ENCODE measurements around the gene KCNG1. TPM values are rescaled to one million over a fixed set of nuclear protein-coding genes. Genes with fewer than 3 reads are reported as not detected.

KCNG1 gene
- total and polyA plus RNA-seq, 2 of the 13 experiments (the other 11 are each of a cell fraction or from before 2014, with no cell fraction given), result not detected

DNA sequence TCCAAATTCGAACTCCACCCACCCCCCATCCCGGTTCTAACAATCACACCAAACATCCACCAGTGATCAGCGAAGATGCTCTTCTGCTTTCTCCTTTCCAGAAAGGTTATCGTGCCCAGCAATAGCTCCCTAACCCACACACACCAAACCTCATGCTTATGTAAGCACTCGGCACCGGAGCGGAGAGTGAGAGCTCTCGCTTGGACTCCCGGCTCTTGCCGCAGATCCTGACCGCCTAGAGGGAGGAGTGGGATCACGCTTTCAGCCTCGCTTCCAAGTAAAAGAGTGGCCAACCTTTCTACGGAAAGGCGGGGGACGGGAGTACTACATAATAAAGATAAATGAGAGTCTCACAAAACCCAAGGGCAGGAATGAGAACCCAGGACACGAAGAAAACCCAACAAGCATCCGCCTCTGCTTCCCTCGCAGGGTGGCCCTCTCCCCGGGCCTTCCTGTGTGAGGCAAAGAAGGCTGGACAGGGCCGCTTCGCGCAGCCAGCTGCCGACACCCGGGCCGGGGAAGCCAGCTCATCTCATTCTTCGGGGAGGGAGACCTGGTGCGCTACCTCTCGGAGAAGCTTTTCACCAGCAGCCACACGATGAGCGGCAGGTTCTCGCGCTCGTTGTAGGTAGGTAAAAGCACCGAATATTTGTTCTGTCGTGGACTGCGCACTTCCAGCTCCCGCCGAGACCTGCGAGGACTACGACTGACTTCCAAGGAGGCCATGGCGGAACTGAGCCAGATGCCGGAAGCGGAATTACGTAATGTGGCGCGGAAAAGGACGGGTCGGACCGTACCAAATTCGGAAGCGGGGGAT lies 64.9 kb downstream of the KCNG1 start, which contains the start of gene DPM1 (continued):
- TF ChIP-seq SIX1 (CRISPR knock-in tag; IDR thresholded peaks at IDR 0.05; ENCODE audit: borderline replicate concordance) (0 out of 2 replicates have a peak, but pooled peaks have one; percentile 7), RFX3 (CRISPR knock-in tag; IDR thresholded peaks at IDR 0.05) (no peak), EHMT2 (IDR thresholded peaks at IDR 0.05; ENCODE audit: borderline replicate concordance, low read depth, low read length) (no peak), RFXAP (CRISPR knock-in tag; IDR thresholded peaks at IDR 0.05; ENCODE audit: borderline replicate concordance) (0 out of 2 replicates have a peak, but pooled peaks have one; percentile 46), HMG20B (CRISPR knock-in tag; conservative IDR thresholded peaks at IDR 0.05) (no peak), ZNF383 (CRISPR knock-in tag; IDR thresholded peaks at IDR 0.05; ENCODE audit: borderline replicate concordance) (no peak; the same call in 1 of the 2 replicates), ZNF615 (CRISPR knock-in tag; IDR thresholded peaks at IDR 0.05; ENCODE audit: borderline replicate concordance) (no peak), HHEX (CRISPR knock-in tag; IDR thresholded peaks at IDR 0.05) (no peak), ZNF879 (CRISPR knock-in tag; IDR thresholded peaks at IDR 0.05) (no peak), IKZF4 (CRISPR knock-in tag; IDR thresholded peaks at IDR 0.05; ENCODE audit: borderline replicate concordance, low read depth, not compliant biosample characterization) (peak; percentile 84), RBM39 (IDR thresholded peaks at IDR 0.05; ENCODE audit: low read depth, low read length, poor library complexity, severe bottlenecking) (peak; percentile 92), ZNF891 (CRISPR knock-in tag; IDR thresholded peaks at IDR 0.05) (0 out of 2 replicates have a peak, but pooled peaks have one; percentile 23), SMARCE1 (IDR thresholded peaks at IDR 0.05; ENCODE audit: borderline replicate concordance) (no peak), TGIF2 (CRISPR knock-in tag; IDR thresholded peaks at IDR 0.05) (peak; percentile 96), ZNF24 (IDR thresholded peaks at IDR 0.05) (no peak), ZNF382 (CRISPR knock-in tag; IDR thresholded peaks at IDR 0.05; ENCODE audit: borderline replicate concordance) (no peak), ISL2 (CRISPR knock-in tag; IDR thresholded peaks at IDR 0.05) (no peak), ZIK1 (CRISPR knock-in tag; IDR thresholded peaks at IDR 0.05; ENCODE audit: borderline replicate concordance, low read depth) (peak; percentile 82), NCOA5 (CRISPR knock-in tag; IDR thresholded peaks at IDR 0.05) (no peak), ZNF7 (CRISPR knock-in tag; IDR thresholded peaks at IDR 0.05) (peak; percentile 35; the same call in 1 of the 2 replicates), FOXO1 (CRISPR knock-in tag; IDR thresholded peaks at IDR 0.05) (no peak; the same call in none of the 2 replicates)
- TF ChIP-seq, protein P1, sequence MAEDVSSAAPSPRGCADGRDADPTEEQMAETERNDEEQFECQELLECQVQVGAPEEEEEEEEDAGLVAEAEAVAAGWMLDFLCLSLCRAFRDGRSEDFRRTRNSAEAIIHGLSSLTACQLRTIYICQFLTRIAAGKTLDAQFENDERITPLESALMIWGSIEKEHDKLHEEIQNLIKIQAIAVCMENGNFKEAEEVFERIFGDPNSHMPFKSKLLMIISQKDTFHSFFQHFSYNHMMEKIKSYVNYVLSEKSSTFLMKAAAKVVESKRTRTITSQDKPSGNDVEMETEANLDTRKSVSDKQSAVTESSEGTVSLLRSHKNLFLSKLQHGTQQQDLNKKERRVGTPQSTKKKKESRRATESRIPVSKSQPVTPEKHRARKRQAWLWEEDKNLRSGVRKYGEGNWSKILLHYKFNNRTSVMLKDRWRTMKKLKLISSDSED (CRISPR knock-in tag; IDR thresholded peaks at IDR 0.05), result no peak
- TF ChIP-seq, protein P2, sequence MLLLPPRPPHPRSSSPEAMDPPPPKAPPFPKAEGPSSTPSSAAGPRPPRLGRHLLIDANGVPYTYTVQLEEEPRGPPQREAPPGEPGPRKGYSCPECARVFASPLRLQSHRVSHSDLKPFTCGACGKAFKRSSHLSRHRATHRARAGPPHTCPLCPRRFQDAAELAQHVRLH (CRISPR knock-in tag; IDR thresholded peaks at IDR 0.05; ENCODE audit: borderline replicate concordance, low read depth), result no peak
- TF ChIP-seq, protein P3, sequence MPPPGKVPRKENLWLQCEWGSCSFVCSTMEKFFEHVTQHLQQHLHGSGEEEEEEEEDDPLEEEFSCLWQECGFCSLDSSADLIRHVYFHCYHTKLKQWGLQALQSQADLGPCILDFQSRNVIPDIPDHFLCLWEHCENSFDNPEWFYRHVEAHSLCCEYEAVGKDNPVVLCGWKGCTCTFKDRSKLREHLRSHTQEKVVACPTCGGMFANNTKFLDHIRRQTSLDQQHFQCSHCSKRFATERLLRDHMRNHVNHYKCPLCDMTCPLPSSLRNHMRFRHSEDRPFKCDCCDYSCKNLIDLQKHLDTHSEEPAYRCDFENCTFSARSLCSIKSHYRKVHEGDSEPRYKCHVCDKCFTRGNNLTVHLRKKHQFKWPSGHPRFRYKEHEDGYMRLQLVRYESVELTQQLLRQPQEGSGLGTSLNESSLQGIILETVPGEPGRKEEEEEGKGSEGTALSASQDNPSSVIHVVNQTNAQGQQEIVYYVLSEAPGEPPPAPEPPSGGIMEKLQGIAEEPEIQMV (CRISPR knock-in tag; IDR thresholded peaks at IDR 0.05; ENCODE audit: low read depth), result 0 out of 2 replicates have a peak, but pooled peaks have one; percentile 46
- TF ChIP-seq, protein P4, sequence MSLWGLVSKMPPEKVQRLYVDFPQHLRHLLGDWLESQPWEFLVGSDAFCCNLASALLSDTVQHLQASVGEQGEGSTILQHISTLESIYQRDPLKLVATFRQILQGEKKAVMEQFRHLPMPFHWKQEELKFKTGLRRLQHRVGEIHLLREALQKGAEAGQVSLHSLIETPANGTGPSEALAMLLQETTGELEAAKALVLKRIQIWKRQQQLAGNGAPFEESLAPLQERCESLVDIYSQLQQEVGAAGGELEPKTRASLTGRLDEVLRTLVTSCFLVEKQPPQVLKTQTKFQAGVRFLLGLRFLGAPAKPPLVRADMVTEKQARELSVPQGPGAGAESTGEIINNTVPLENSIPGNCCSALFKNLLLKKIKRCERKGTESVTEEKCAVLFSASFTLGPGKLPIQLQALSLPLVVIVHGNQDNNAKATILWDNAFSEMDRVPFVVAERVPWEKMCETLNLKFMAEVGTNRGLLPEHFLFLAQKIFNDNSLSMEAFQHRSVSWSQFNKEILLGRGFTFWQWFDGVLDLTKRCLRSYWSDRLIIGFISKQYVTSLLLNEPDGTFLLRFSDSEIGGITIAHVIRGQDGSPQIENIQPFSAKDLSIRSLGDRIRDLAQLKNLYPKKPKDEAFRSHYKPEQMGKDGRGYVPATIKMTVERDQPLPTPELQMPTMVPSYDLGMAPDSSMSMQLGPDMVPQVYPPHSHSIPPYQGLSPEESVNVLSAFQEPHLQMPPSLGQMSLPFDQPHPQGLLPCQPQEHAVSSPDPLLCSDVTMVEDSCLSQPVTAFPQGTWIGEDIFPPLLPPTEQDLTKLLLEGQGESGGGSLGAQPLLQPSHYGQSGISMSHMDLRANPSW (CRISPR knock-in tag; IDR thresholded peaks at IDR 0.05; ENCODE audit: borderline replicate concordance), result no peak
